Hematopoietic multipotent progenitor cell treated with erythropoietin and hydrocortisone succinate and interleukin-3 and kit ligand, for 4 days (in vitro differentiated cells): ENCODE data around the gene EIF2B4.
A peak's percentile ranks its signal among the peaks of the same experiment; 100 is the strongest.
"Not testable (repeated sequence)": the region's sequence is repeated elsewhere in the genome, so short reads cannot be mapped to it uniquely, and the experiment has no call there.

Experiments
- DNase-seq: peaks from one replicate; pipeline ENCODE4 v3.0.0-alpha.2; 2015

EIF2B4 gene

DNA sequence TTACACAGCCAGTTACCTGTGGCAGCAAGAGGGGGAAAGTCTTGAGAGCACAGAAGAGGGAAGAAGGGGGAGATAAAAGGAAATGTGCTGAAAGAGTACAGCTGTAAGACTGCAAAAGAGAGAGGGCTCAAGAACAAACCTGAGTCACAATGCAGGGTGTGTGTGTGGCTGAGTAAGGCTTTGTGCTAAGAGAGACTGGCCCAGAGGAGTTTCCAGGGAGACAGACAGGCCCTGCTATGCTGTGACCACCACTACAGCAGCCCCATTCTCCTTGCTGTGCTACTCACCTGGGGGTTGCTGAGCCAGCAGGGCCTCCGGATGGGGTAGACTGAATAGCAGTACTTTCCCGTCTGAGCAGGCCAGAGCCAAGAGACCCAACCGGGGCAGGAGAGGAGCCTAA, 34.8 kb downstream of the EIF2B4 start:
- DNase-seq = no peak

DNA sequence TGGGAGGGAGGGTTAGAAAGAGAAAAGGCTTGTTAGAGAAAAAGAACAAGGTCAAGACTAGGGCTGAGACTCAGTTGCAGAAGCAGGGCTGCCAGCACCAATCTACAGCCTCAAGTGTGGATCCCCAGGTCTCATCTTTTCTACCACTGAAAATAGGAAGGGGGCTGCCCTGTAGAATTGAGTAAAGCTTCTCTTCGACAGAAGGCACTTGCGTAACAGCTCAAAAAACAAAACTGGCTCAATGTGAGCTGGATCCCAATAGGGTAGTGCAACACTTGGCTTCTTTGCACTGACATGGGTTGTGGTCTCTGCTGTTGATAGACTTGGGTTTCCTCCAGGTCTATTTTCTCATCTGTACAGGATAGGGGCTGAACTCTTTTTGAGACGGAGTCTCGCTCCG, 45.4 kb downstream of the EIF2B4 start:
- DNase-seq = peak; percentile 46

DNA sequence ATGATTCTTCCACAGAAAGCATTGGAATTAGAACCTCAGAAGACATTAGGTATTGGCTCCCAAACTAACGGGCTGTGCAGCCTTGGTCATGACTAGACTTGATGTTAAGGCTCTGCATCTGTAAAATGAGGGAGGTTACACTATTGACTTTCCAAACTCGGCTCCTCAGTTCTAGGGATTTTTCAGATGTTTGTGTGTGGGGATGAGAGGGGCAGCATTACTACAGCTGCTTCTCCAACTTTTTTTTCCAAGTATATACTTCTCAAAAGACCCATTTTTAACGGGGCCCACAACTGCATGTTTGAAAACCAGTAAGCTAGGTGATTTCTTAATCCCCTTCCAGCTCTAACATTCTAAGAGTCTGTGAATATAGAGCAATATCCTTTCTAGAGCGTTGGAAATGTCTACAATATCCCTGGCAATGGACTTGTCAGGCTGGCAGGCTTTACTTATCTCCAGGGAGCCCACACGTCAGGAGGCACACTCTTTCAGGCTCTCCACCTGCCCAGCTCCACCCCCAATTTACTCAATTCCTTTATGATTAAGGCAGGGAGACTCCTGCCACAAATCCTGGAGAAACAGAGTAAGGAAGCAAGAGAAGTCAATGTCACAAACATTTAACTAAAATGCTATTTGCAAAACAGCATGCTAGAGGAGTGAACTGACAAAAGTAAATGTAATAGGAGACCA, 46.4 kb downstream of the EIF2B4 start:
- no peak for DNase-seq

DNA sequence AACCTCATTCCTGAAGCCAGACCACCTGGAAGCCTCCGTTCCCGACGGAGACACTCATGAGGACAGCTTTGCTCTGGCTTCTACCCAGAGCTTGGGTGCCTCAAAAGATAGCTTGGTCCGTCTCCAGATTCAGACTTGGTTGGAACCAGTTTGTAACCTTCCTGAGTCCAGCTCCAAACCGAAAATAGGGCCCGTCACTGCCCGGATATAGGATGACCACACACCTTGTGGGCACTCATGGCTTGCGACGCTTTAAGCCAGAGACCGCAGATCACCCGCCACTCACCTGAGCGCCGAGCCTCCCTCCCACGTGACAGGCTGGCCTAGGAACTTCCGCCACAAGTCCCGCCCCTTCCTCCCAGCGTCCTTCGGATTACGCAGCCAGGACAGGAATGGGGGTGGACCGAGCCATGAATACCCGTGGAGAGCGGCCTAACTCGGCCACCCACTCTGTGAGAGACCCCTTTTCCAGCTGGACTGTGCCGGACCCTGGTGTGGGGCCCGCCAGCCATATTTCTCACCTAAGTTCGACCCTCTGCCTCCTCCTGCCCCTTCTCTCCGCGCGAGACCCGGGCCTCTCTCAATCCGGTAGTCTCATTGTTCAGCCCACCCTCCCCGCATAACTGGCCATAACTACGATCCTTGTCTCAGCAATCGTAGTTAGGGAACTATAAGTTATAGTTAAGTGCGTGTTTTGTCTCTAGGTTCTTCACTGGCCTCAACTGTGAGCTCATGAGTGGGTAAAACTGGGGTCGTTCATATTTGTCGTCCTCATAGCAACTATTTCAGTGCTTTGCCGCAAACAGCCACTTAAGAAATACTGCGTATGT, 47.2 kb downstream of the EIF2B4 start, which contains the start of gene MPV17:
Gene MPV17, minus strand, starts transcription at position 332 of the 830 bp plus-strand sequence. CDS start 580 bp downstream, outside the sequence.
- DNase-seq = peak; percentile 97

DNA sequence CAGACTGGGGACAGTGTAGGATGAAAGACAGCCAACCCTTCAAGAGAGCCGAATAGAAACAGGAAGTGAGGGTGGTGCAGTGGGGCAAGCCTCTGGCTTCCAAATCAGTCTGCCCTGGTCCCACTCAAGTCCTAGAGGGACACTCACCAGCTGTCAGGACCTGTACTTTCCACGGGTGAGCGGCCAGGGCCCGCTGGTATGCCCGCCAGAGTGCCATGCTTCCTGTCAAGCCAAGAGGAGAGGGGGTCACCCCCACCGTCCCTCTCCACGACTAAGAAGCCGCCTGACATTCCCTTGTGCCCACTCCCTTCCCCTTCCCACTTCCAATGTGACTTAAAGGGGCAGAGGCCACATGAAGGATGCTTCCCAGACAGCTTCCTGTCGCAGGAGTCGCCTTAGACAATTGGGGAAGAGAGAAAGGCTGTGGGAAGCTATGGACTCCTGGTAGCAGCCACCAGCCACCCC, 47.8 kb downstream of the EIF2B4 start:
- DNase-seq = peak; percentile 61

DNA sequence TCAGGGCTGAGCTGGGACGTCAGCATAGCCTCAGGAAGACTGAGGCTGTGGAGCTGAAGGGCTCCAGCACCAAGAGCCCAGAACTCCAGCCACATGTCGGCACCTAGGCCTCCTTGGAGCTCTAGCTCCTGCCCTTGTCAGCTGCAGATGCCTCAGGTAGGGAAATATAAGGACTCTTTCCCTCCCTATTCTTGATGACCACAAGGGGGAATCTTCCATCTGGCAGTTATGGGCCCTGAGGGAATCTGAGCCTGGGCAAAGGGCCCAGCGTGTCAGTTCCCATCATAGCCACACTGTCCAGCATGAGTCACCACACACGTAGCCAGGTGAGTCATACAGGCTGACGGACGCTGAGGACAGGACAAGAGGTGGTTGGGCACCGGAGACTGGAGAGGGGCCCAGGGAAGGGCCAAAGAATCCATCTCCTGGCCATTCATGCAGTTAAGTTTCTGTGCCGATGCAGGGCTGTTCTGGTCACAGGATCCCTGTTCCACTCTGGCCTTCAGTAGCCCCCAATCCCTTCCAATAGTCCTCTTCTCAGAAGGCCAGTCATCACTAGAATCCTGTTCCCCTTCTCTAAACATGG, 49.1 kb downstream of the EIF2B4 start:
- DNase-seq = peak; percentile 48

DNA sequence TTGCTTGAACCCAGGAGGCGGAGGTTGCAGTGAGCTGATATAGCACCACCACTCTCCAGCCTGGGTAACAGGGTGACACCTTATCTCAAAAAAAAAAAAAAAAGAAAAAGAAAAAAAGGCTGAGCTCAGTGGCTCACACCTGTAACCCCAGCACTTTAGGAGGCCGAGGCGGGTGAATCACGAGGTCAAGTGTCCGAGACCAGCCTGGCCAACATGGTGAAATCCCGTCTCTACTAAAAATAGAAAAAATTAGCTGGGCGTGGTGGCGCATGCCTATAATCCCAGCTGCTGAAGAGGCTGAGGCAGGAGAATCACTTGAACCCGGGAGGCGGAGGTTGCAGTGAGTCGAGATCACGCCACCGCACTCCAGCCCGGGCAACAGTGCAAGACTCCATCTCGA, 50.3 kb downstream of the EIF2B4 start:
- not testable (repeated sequence) for DNase-seq

DNA sequence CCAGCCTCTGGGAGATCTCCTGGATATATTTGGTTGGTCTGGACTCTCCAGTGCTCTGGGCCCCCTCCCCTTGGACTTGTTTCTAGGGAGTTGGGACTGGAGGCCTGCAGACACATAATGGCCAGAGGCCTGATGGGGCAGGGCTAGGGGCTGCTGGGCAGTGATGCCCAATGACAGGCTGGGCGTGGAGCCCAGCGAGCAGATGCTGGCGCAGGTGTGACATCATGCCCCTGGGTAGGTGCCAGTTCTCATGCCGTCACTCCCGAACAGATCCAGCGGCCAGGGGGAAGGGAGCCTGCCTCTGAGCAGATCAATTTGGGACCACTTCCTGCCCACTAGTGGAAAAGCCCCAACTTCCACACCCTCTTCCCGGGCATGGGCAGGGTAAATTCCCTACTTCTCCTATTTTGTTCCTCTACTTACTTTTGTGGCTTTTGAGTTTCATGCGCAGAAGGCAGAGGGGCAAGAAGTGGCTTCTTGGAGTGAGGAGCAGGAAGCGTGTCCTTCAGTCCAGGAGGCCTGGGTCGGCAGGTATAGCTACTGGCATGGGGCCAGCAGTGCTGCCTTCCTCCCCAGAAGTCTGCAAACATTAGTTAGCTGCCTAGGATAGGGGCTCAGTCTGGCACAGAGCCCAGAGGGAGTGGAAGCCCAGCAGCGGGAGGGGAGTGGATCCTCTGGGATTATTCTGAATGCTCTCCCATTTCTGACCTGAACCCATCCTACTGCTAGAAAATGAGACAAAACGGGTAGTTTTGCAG, 53.3 kb downstream of the EIF2B4 start:
- no peak for DNase-seq

DNA sequence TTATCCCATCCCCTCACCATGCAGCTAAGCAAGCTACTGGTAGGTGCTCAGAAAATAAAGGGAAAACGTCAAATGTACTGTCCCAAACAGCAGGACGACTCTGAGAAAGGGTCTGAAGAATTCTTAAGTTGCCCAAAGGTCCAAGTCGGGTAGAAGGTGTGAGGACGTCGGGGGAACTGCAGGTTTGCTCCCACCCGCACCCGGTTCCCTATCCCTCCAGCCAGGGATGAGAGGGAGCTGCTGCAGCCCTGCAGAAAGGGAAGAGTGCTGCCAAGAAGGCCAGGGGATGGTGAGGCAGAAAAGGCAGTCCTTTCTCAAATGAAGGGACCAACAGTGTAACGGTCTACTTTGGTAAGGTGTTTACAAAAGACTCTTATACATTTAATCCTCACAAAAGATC, 55.0 kb downstream of the EIF2B4 start:
- DNase-seq = no peak

DNA sequence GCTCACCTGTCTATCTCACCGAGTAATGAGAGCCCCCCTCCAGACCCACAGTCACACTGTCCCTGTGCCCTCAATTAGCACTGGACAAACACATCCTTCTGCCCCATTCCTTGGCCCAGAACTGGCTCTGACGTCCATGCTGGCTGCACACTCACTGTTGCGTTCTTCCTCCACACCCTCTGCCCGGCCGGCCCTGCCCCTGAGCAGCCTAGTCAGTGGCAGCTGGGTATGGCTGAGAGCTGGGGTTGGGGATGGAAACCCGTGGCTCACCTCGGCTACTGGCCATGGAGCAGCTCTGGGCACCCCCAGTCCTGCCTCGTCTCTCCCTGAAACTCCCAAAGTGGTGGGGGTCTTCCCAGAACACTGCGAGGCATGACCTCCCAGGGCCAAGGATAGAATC, 55.4 kb downstream of the EIF2B4 start:
- DNase-seq = no peak
